Measurements from ENCODE around the gene PPP2R5D.

DNA sequence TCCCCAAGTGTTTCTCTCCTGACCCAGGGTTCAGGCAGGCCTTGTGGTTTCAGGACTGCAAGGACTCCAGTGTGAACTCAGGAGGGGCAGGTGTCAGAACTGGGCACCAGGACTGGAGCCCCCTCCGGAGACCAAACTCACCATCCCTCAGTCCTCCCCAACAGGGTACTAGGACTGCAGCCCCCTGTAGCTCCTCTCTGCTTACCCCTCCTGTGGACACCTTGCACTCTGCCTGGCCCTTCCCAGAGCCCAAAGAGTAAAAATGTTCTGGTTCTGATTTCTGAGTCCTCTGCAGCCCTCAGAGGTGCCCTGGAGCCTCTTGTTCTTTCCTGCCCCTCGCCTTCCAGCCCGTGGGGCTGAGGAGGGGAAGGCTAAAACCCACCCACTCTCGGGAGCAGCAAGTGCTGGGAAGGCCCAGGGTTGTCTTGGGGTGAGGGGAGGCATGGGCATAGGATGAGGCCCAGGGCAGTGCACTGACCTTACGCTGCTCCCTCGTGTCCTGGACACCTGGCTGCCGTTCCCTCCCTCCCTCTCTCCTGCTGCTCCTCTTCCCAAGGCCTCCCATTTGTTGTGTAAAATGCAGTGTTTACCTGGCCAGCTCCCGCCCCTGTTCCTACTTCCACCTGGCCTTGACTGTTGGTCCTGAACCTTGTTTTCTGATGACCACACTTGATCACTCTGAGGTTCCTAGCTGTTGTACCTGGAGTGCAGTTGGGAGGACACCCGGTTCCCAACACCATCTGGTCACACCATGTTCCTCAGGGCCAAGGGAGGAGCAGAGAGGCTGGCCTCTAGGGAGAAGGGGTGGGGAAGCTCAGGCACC, 45.2 kb upstream of the PPP2R5D start:
- TF ChIP-seq, protein P1, sequence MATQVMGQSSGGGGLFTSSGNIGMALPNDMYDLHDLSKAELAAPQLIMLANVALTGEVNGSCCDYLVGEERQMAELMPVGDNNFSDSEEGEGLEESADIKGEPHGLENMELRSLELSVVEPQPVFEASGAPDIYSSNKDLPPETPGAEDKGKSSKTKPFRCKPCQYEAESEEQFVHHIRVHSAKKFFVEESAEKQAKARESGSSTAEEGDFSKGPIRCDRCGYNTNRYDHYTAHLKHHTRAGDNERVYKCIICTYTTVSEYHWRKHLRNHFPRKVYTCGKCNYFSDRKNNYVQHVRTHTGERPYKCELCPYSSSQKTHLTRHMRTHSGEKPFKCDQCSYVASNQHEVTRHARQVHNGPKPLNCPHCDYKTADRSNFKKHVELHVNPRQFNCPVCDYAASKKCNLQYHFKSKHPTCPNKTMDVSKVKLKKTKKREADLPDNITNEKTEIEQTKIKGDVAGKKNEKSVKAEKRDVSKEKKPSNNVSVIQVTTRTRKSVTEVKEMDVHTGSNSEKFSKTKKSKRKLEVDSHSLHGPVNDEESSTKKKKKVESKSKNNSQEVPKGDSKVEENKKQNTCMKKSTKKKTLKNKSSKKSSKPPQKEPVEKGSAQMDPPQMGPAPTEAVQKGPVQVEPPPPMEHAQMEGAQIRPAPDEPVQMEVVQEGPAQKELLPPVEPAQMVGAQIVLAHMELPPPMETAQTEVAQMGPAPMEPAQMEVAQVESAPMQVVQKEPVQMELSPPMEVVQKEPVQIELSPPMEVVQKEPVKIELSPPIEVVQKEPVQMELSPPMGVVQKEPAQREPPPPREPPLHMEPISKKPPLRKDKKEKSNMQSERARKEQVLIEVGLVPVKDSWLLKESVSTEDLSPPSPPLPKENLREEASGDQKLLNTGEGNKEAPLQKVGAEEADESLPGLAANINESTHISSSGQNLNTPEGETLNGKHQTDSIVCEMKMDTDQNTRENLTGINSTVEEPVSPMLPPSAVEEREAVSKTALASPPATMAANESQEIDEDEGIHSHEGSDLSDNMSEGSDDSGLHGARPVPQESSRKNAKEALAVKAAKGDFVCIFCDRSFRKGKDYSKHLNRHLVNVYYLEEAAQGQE (IDR thresholded peaks at IDR 0.05; ENCODE audit: low read depth): no peak
- TF ChIP-seq RAD21 (IDR thresholded peaks at IDR 0.05; ENCODE audit: low read depth) (no peak), YY1 (IDR thresholded peaks at IDR 0.05; ENCODE audit: low read depth) (no peak), NFIC (IDR thresholded peaks at IDR 0.05) (no peak), EP300 (IDR thresholded peaks at IDR 0.05; ENCODE audit: borderline replicate concordance) (no peak), TCF12 (IDR thresholded peaks at IDR 0.05; ENCODE audit: low read depth) (no peak), CEBPB (IDR thresholded peaks at IDR 0.05) (no peak)
